Stimulated activated CD8-positive, alpha-beta memory T cell treated with anti-CD3 and anti-CD28 coated beads, Interleukin-15, amount 100 ng/mL, for 1 hour (primary cell): ENCODE results near the gene BPTF.
"Not testable (repeated sequence)": the region's sequence is repeated elsewhere in the genome, so short reads cannot be mapped to it uniquely, and the experiment has no call there.

Experiments
- DNase-seq: peaks from one replicate; pipeline ENCODE4 v3.0.0-alpha.2; 2020; ENCODE audit warnings: low read depth

BPTF gene, protein sequence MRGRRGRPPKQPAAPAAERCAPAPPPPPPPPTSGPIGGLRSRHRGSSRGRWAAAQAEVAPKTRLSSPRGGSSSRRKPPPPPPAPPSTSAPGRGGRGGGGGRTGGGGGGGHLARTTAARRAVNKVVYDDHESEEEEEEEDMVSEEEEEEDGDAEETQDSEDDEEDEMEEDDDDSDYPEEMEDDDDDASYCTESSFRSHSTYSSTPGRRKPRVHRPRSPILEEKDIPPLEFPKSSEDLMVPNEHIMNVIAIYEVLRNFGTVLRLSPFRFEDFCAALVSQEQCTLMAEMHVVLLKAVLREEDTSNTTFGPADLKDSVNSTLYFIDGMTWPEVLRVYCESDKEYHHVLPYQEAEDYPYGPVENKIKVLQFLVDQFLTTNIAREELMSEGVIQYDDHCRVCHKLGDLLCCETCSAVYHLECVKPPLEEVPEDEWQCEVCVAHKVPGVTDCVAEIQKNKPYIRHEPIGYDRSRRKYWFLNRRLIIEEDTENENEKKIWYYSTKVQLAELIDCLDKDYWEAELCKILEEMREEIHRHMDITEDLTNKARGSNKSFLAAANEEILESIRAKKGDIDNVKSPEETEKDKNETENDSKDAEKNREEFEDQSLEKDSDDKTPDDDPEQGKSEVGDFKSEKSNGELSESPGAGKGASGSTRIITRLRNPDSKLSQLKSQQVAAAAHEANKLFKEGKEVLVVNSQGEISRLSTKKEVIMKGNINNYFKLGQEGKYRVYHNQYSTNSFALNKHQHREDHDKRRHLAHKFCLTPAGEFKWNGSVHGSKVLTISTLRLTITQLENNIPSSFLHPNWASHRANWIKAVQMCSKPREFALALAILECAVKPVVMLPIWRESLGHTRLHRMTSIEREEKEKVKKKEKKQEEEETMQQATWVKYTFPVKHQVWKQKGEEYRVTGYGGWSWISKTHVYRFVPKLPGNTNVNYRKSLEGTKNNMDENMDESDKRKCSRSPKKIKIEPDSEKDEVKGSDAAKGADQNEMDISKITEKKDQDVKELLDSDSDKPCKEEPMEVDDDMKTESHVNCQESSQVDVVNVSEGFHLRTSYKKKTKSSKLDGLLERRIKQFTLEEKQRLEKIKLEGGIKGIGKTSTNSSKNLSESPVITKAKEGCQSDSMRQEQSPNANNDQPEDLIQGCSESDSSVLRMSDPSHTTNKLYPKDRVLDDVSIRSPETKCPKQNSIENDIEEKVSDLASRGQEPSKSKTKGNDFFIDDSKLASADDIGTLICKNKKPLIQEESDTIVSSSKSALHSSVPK (N-terminal part only)

DNA sequence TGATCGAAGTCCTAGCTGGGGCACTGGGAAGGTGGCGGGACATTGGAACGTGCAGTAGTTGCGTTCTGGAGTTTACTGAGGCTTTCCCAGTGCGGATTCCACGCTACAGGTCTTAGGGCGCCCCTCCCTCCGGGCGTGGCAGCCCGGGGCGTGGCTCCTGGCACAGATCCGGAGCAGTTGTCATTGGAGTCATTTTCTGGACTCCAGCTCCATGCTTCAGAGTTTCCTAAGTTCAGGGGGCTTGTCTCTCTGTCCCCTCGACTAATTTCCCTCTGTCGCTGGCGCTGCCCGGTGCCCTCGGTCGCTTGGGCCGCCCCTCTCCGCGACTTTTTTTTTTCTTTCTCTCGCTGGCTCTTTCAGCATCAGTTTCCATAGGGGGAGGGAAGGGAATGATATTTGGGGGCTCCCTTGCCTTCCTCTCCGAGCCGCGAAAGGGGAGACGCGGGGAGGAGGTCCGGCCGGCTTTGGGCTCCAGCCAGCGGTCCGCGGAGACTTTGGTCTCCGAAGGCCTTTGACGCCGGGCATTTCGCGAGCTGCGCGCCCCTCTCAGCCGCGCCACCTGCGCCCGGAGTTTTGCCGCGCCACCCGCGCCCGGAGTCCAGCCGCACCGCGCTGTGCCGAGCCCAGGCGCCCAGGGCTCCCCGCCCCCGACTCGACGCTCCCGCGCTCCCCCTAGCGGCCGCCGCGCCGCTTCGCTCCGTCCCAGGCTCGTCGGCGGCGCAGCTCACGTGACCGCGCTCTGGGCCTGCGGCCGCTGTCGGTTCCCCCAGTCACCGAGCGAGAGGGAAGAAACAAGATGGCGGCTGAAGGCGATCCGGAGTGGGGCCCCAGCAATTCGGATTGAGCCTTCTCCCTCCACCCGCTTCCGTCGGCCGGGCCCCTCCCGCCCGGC, at the start of gene BPTF:
Gene BPTF (plus strand): TSS at position 769 of the 892 bp plus-strand sequence. CDS start 222 bp downstream, outside the sequence.
- peak; percentile 77 for DNase-seq

DNA sequence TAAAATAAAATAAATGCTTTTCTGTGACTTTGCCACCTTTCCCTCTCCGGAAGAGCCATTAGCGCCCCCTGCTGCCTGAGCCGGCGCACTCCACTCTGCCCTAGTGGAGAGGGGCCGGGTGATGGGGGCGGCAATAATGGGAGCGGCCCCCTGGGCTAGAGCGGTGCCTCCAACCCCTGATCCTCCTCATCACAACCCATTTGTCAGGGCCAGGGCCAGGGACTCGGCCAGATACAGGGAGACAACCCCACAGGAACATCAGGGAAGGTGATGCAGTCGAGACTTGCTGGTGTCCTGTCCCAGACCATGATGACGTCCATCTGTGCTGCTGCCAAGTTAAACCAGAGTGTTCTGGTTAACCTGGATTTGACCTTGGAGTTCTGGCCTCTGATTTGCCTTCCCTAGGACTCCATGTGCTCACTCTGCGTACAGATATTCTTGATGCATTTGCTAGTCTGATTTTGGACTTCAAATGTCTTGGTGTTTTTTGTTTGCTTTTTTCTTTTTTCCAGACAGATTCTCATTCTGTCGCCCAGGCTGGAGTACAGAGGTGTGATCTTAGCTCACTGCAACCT, 46.1 kb upstream of the BPTF start:
- DNase-seq = no peak

DNA sequence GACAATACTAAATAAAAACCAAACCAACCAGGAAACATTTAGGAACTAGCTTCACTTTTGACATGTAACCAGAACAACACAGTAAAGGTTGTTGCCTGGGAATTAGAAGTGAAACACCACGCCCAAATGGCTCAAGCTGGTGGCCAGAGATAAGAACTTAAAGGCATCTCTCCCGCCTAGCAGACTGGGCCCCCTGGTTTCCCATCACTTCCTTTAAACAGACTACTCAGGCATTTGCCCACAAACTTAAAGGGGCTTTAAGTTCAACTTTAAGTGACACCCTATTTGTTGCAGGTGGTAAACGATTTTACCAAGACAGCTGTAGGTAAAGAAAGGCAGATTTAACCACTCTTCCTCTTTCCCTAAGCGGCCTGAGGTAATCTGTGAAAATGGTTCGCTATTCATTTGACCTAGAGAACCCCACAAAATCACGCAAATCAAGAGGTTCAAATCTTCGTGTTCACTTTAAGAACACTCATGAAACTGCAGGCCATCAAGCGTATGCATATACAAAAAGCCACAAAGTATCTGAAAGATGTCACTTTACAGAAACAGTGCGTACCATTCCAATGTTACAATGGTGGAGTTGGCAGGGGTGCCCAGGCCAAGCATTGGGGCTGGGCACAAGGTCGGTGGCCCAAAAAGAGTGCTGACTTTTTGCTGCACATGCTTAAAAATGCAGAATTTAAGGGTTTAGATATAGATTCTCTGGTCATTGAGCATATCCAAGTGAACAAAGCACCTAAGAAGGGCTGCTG, 40.8 kb upstream of the BPTF start:
- no peak for DNase-seq

DNA sequence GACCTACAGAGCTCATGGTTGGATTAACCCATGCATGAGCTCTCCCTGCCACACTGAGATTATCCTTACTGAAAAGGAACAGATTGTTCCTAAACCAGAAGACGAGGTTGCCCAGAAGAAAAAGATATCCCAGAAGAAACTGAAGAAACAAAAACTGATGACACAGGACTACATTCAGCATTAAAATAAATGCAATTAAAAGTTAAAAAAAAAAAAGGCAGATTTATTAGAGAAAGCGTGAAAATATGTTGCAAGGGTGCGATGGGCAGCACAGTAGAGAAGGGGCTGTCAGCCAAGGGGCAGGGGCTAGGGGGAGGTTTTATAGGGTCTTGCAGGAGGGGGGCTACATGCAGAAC, 40.2 kb upstream of the BPTF start:
- DNase-seq = no peak

DNA sequence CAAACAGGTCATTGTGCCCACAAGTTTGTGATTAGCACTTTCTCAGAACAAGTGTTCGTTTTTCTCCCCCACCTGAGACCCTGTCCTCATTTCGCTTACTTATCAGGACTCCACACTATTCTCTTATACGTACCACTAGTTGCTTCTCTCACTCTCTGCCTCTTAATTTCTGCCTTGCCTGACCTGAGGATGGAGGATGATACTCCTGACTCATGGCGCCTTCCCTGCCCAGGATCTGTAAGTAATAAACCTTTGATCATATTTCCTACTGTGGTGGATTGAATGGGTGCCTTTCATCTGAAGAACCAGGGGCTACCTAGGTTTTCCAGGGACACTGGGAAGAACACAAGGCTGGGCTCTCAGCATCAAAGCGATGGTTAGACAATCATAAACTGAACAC, 39.8 kb upstream of the BPTF start:
- no peak for DNase-seq

DNA sequence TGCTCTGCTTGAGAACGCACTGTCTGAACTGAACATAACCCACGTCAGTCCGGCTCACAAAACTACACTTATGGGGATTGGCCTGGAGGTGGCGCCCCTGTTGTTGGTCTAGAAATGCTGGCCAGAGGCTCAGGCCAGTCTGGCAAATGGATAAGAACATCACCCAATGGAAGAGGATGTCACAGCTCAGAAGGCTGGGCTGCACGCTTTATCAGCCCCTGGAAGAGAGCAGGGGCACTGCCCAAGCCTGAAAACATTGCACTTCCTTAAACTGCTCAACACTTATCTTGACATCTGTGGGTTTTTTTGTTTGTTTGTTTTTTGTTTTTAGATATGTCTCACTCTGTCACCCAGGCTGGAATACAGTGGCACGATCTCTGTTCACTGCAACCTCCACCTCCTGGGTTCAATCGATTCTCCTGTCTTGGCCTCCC, 24.8 kb upstream of the BPTF start:
- peak; percentile 13 for DNase-seq

DNA sequence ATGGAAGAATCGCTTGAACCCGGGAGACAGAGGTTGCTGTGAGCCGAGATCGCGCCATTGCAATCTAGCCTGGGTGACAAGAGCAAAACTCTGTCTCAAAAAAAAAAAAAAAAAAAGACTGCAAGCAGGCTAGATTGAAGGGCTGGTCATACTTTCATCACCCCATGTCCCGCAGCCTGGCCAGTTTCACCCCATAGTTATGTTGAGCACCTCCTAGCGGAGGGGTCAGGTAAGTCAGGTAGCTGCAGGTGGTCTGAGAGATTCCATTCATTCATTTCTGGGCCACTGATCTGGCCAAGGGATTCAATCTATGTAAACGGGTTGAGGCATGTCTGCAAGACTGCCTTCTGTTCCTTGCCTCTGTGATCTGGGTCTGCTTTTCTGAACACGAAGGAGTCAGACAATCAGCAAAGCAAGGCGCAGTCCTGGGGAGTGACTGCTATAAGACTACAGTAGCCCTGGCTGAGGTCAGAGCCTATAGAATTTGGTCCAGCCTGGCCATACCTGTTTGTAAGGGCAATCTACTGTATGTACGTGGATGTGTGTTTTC, 23.6 kb upstream of the BPTF start:
- no peak for DNase-seq

DNA sequence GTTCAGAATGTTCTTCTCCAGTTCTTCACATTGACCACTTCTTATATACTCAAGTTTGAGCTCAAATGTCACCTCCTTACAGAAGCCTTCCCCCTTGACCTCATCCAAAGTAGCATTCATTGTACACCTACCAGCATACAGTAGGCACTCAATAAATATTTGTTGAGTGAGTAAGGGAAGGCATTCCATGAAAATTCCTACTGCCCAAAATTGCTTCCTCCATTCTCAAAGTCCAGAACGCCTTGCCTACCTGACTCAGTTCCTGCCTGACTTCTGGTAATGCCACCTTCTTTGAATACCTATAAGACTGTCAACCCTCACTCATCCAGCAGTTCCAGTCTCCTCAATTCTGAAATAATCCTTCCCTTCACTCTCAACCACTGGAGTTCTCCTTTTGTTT, 14.8 kb upstream of the BPTF start:
- DNase-seq = no peak

DNA sequence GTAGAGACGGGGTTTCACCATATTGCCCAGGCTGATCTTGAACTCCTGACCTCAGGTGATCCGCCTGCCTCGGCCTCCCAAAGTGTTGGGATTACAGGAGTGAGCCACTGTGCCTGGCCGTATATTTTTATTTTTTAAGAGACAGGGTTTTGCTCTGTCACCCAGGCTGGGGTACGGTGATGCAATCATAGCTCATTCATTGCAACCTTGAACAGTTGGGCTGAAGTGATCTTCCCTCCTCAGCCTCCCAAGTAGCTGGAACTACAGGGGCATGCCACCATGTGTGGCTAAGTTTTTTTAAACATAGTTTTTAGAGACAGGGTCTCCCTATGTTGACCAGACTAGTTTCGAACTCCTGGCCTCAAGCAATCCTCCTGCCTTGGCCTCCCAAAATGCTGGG, 12.9 kb upstream of the BPTF start:
- DNase-seq = not testable (repeated sequence)

DNA sequence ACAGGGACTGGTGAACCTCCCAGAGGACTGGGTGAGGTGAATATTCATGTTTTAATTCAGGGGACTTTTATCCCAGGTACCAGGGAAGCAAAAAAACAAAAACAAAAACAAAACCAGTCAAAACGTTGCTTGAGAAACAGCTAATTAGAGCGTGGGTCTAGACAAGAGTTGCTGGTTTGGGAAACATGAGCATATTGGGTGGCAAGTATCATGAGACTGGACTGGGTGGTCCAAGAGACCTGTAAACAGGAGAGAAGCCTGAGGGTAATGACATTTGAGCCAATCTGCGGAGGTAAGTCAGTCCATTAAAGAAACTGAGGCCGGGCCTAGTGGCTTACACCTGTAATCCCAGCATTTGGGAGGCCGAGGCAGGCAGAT, 11.5 kb upstream of the BPTF start:
- DNase-seq = no peak

DNA sequence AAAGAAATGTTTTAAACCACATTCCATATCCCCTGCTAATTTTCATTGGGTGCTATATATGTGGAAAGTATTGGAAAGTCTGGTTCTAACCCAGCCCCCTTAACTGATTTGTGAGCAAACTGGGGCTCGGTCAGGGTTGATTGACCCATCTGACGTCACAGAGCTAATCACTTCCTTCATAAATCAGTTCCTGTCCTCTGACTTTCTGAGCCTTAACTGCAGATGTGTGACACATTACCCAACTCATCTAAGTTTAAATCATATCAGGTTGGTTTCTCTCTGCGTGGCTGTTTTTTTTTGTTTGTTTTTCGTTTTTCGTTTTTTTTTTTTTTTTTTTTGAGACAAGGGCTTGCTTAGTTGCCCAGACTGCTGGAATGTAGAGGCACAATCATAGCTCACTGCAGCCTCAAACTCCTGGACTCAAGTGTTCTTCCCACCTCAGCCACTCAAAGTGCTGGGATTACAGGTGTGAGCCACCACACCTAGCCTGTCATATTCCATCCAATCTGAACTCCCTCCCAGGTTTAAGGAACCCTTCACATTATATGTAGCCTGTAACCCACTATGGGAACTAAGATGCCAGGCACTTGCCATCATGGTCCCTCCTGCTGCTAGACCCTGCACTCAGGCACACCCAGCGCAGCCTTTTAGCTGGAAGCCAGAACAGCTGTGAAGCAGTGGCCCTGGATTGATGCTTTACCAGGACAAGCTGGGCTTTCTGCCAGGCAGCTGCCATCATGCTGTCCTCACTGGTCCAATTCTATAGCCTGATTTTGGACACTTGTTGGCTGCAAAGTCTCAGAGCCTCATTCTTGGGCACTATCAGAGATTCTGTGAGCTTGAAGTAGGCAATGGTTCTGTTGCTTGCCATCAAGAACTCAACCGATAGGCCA, 6.9 kb upstream of the BPTF start:
- no peak for DNase-seq

DNA sequence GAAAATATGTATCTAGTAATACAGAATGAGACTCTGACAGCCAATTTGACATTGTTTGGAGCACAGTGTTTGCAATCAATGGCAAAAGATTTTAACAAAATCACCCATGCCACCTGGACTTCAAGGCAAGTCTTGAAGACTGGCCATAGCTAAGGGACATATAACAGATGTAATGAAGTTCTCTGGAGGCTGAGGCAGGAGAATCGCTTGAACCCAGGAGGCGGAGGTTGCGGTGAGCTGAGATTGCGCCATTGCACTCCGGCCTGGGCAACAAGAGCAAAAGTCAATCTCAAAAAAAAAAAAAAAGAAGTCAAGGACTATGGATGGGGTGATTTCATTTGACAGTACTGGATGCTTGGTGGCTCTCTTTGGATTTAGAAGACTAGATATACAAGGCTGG, 5.6 kb upstream of the BPTF start:
- DNase-seq = no peak

DNA sequence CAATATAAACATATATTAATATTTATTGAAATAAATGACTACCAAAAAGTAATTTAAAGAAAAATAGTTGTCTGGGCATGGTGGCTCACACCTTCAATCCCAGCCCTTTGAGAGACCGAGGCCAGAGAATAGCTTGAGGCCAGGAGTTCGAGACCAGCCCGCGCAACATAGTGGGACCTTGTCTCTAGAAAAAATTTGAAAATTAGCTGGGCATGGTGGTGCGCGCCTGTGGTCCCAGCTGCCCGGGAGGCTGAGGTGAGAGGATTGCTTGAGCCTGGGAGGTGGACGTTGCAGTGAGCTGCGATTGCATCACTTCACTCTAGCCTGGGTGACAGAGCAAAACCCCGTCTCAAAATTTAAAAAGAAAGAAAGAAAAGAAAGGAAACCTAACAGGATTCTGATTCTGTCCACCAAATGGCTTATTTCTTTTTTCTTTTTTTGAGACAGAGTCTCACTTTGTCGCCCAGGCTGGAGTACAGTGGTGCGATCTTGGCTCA, 3.4 kb upstream of the BPTF start:
- no peak for DNase-seq

DNA sequence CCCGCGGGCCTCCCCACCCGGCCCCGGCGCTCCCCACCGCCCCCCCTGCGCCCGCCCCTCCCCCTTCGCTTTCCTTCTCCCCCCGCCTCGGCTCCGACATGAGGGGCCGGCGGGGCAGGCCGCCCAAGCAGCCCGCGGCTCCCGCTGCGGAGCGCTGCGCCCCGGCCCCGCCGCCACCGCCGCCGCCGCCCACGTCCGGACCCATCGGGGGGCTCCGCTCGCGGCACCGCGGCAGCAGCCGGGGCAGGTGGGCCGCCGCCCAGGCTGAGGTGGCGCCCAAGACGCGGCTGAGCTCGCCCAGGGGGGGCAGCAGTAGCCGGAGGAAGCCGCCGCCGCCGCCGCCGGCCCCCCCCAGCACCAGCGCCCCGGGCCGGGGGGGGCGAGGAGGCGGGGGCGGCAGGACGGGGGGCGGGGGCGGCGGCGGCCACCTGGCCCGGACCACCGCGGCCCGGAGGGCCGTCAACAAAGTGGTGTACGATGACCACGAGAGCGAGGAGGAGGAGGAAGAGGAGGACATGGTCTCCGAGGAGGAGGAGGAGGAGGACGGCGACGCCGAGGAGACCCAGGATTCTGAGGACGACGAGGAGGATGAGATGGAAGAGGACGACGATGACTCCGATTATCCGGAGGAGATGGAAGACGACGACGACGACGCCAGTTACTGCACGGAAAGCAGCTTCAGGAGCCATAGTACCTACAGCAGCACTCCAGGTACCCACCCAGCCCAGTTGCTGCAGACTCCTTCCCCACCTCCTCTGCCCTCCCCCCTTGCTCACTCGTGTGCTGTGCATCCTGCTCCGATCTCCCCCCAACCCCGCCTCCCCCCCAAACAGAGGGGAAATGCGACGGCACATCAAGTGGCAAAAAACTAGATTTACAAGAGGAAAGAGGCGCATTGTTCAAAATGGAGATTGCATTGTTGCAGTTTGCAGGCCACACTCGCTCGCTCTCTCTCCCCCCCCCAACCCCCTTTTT, 611 bp downstream of the BPTF start:
- peak; percentile 25 for DNase-seq

DNA sequence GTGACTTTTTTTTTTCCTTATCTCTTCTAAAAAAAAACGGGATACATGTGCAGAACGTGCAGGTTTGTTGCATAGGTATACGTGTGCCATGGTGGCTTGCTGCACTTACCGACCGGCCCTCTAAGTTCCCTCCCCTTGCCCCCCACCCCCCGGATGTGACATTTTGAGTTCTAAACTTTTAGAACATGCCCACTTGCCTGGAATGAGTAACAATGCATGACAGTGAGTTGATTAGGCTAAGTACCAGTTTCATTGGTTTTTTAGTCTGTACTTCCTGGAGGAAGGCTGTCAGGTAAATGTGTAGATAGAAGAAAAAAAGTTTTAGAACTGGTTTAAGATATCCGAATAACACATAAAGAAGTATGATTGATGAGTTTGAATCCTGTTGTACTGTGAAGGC, 4.0 kb downstream of the BPTF start:
- no peak for DNase-seq

DNA sequence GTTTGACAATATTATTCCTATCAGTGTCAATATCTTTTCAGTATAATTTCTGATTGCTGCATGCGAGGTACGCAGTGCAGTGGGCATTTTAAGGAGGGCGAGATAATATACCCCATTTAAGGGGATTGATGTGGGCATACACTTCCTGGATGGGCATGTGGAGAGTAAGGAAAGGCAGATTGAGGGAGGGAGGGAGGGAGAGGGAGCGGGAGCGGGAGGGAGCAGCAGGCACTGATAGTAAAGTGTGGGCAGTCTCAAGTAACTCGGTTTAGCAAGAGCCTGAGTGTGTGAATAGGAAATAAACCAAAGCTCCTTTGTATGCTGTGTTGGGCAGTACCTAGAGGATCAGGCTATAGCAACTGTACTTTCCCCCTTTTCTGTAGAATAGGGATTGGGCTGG, 5.1 kb downstream of the BPTF start:
- DNase-seq = no peak

DNA sequence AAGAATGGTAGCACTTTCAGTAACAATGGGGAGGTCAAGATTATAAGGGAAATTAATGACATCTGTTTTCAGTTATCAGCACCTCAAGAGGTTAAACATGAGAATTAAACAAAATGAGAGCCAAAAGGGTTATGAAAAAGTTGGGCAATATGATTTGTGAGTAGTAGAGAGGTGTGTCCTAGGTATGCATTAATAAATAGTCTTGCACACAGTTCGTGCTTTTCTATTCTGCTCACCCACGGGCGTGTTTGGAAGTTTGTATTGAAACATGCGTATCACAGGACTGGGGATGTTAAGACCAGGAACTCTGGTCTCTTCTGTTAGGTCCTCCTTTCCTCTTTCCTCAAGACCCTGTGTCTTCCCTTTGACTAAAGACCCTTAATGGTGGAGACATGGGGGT, 6.0 kb downstream of the BPTF start:
- DNase-seq = no peak

DNA sequence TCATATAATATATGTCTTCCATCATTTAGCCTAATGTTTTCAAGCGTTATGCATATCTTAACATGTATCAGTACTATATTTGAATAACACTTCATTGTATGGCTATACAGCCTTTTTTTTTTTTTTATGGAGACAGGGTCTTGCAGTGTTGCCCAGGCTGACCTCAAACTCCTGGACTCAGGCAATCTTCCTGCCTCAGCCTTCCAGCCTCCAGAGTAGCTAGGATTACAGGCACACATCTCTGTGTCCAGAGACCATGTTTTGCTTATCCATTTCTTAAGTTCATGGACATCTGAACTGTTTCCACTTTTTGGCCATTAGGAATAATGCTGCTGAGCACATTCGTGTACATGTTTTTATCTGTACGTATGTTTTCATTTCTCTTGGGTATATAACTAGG, 7.8 kb downstream of the BPTF start:
- DNase-seq = no peak
